K562 (cell line): ENCODE measurements around the gene HPSE2. TPM values are rescaled to one million over a fixed set of nuclear protein-coding genes. Genes with fewer than 3 reads are reported as not detected.
A peak's percentile ranks its signal among the peaks of the same experiment; 100 is the strongest.

Experiments
- ATAC-seq: fragments of 200-7000 bp; cut with Tn5 transposase; 3 replicates; pipeline ENCODE4 v1.9.1; 2020; ENCODE audit warnings: moderate library complexity
- BruUV-seq: library from RNA; stranded (reverse); fragments of 400-500 nt; replicated peaks from 2 replicates; lab custom pipeline; 2021; lab: Mats Ljungman, UMichigan
- CTCF ChIA-PET: fragments of 300-600 bp; formaldehyde crosslinking; extraction: SDS; loops from one replicate; lab custom pipeline; 2021; ENCODE audit warnings: low intra/inter-chr PET ratio; lab: Yijun Ruan, JAX
- POLR2A ChIA-PET: fragments of 300-600, 350-650 bp; sonication (Branson Sonifier 250); formaldehyde crosslinking; extraction: SDS; loops from one replicate; lab custom pipeline; 2021; ENCODE audit warnings: antibody characterized with exemption, inconsistent platforms; lab: Yijun Ruan, JAX
- DNase-seq, 4 experiments: peaks; one replicate each; pipeline versions ENCODE4 v3.0.0 to v3.0.0-alpha.2; 2011 to 2018; ENCODE audit warnings: low spot score in 3 of 4, mixed read lengths in 3 of 4; ENCODE audit errors: extremely low read depth in 1 of 4
- FAIRE-seq: peaks from 2 replicates; lab custom pipeline; 2011; peaks lifted over from hg19 to GRCh38; lab: Jason Lieb, UNC
- H2AFZ ChIP-seq: 2 replicates; pipeline ENCODE4 v1.6.0; 2011; ENCODE audit warnings: low read depth, low read length, control low read depth, inconsistent platforms
- H3K27ac ChIP-seq: fragments of 200-600 bp; 3 replicates; pipeline ENCODE4 v1.8.0; 2011; ENCODE audit warnings: low read depth, mild to moderate bottlenecking, control low read depth, inconsistent platforms, low read length, moderate library complexity, mixed read lengths; ENCODE audit errors: extremely low read depth
- H3K27me3 ChIP-seq, 2 experiments: fragments of 300-600 bp in 1 of 2; 2 replicates in 1 of 2; 3 replicates in 1 of 2; pipeline versions ENCODE4 v1.6.0 to v1.8.0; 2011; ENCODE audit warnings: inconsistent platforms in 2 of 2, low read length in 2 of 2, mild to moderate bottlenecking in 1 of 2, mixed read lengths in 1 of 2, moderate library complexity in 1 of 2; ENCODE audit not compliant: control insufficient read depth in 2 of 2, insufficient read depth in 2 of 2
- H3K36me3 ChIP-seq: fragments of 300-600 bp; 3 replicates; pipeline ENCODE4 v1.8.0; 2011; ENCODE audit warnings: mild to moderate bottlenecking, low read length, inconsistent platforms; ENCODE audit not compliant: control insufficient read depth, insufficient read depth
- H3K4me1 ChIP-seq, 2 experiments: fragments of 200-600 bp in 1 of 2; replicated peaks in 1 of 2; 2 replicates in 1 of 2; 3 replicates in 1 of 2; pipeline versions ENCODE4 v1.5.1 to v1.8.0; 2011; ENCODE audit warnings: inconsistent platforms in 2 of 2, low read length in 2 of 2, mild to moderate bottlenecking in 1 of 2, mixed read lengths in 1 of 2, moderate library complexity in 1 of 2; ENCODE audit not compliant: control insufficient read depth in 2 of 2, insufficient read depth in 2 of 2
- H3K4me2 ChIP-seq: 2 replicates; pipeline ENCODE4 v1.6.1; 2011; ENCODE audit warnings: low read length, control low read depth, inconsistent platforms, mixed read lengths; ENCODE audit not compliant: insufficient read depth
- H3K4me3 ChIP-seq: fragments of 200-600 bp; sonication (generic), shearing (Covaris generic); 2 replicates; pipeline ENCODE4 v1.5.1; 2016; ENCODE audit warnings: control low read depth, inconsistent platforms
- H3K79me2 ChIP-seq: fragments of 200-600 bp; 3 replicates; pipeline ENCODE4 v1.8.0; 2011; ENCODE audit warnings: low read length, inconsistent platforms; ENCODE audit not compliant: control insufficient read depth, insufficient read depth
- H3K9ac ChIP-seq, 2 experiments: 2 replicates each; pipeline versions ENCODE4 v1.6.0 to v1.6.1; 2011; ENCODE audit warnings: low read depth in 2 of 2, low read length in 2 of 2, control low read depth in 1 of 2, inconsistent platforms in 1 of 2, mild to moderate bottlenecking in 1 of 2, mixed read lengths in 1 of 2; ENCODE audit not compliant: insufficient read depth in 1 of 2
- H3K9me1 ChIP-seq: one replicate; pipeline ENCODE4 v1.6.0; 2011; ENCODE audit warnings: inconsistent platforms, mild to moderate bottlenecking, low read length, moderate library complexity; ENCODE audit not compliant: control insufficient read depth, insufficient read depth
- H3K9me3 ChIP-seq: replicated peaks from 2 replicates; pipeline ENCODE4 v1.5.1; 2011; ENCODE audit warnings: low read depth, low read length, inconsistent platforms; ENCODE audit not compliant: control insufficient read depth, insufficient read depth
- H4K20me1 ChIP-seq: replicated peaks from 2 replicates; pipeline ENCODE4 v1.6.1; 2011; ENCODE audit warnings: low read length, inconsistent platforms, mixed read lengths; ENCODE audit not compliant: control insufficient read depth, insufficient read depth
- RAD21 ChIP-seq, 2 experiments: fragments of 250-450 bp in 1 of 2; fragments of 450-650 bp in 1 of 2; sonication (Bioruptor Pico) in 1 of 2; formaldehyde crosslinking in 1 of 2; IDR thresholded peaks in 1 of 2; conservative IDR thresholded peaks in 1 of 2; 2 replicates each; pipeline versions ENCODE4 v1.4.0 to v1.8.0; 2020 to 2022; ENCODE audit warnings: mild to moderate bottlenecking in 2 of 2, moderate library complexity in 1 of 2
- RBM14 ChIP-seq: fragments of 200-400 bp; formaldehyde crosslinking; IDR thresholded peaks from 2 replicates; pipeline ENCODE4 v1.6.1; 2018; ENCODE audit warnings: low read depth, mild to moderate bottlenecking, low read length, moderate library complexity, borderline replicate concordance; ENCODE audit not compliant: insufficient read depth
- SMC3 ChIP-seq: conservative IDR thresholded peaks from 2 replicates; pipeline ENCODE4 v1.6.1; 2011; ENCODE audit warnings: low read depth, low read length, improper control_type of control experiment; ENCODE audit not compliant: insufficient read depth
- SREBF1 ChIP-seq: fragments of 150-350 bp; IDR thresholded peaks from 2 replicates; pipeline ENCODE4 v1.6.1; 2014; ENCODE audit warnings: antibody characterized with exemption, low read depth, low read length, borderline replicate concordance
- WGBS: fragments of 100-300 bp; shearing (Covaris generic); methylation state at CpG from one replicate; pipeline ENCODE4 v1.1.6; 2016; ENCODE audit warnings: low coverage, mixed read lengths; ENCODE audit not compliant: insufficient coverage; ENCODE audit errors: missing lambda C conversion rate; 5-methylcytosine and 5-hydroxymethylcytosine counted together
- in situ Hi-C: fragments of 300-500 bp; cut with MboI; formaldehyde crosslinking; loops from 4 replicates; pipeline ENCODE4 v1.15.0; 2018; ENCODE audit warnings: inconsistent platforms, mixed read lengths
- intact Hi-C: fragments of 100-400 bp; cut with micrococcal nuclease; formaldehyde crosslinking; loops from 2 replicates; pipeline ENCODE4 v1.14.2; 2022
- polyA plus RNA-seq, 8 experiments: library from polyadenylated mRNA; depleted of rRNA in 4 of 8; stranded (reverse) in 5 of 8; unstranded in 3 of 8; fragments of >200 nt; fragmentation: Nextera tagmentation in 2 of 8; fragmentation: Illumina TruSeq in 1 of 8; extraction: Ambion mirVana in 2 of 8; extraction: Trizol in 1 of 8; gene quantifications; 2 replicates each; pipeline versions ENCODE4 v1.2.1 to v1.2.3, GENCODE V29; 2011 to 2014; ENCODE audit warnings: inconsistent platforms in 1 of 8, missing spikeins in 1 of 8
- total RNA-seq, 7 experiments: library from RNA; depleted of rRNA in 6 of 7; stranded (reverse); fragments of >200 nt in 6 of 7; fragmentation: Illumina TruSeq in 2 of 7; extraction: Trizol in 2 of 7; gene quantifications; 2 replicates each; pipeline versions ENCODE4 v1.2.1 to v1.2.3, GENCODE V29; 2011 to 2021; ENCODE audit warnings: low replicate concordance in 1 of 7
- TF ChIP-seq, protein P1 (sequence below), 3 experiments: IDR thresholded peaks in 2 of 3; conservative IDR thresholded peaks in 1 of 3; 2 replicates each; pipeline ENCODE4 v1.5.1; 2011 to 2012; ENCODE audit warnings: low read length in 3 of 3, mild to moderate bottlenecking in 3 of 3, control low read depth in 2 of 3, improper control_type of control experiment in 1 of 3, inconsistent platforms in 1 of 3, low read depth in 1 of 3, mixed read lengths in 1 of 3, moderate library complexity in 1 of 3; ENCODE audit not compliant: insufficient read depth in 2 of 3
- TF ChIP-seq, protein P2 (sequence below): fragments of 450-650 bp; formaldehyde crosslinking; IDR thresholded peaks from 2 replicates; pipeline ENCODE4 v1.4.0; 2020; ENCODE audit warnings: mild to moderate bottlenecking, moderate library complexity
- TF ChIP-seq, protein P3 (sequence below), 2 experiments: fragments of 450-650 bp; formaldehyde crosslinking in 1 of 2; IDR thresholded peaks; 2 replicates each; pipeline versions ENCODE4 v1.4.0 to v1.6.1; 2014 to 2020; ENCODE audit warnings: mild to moderate bottlenecking in 2 of 2, borderline replicate concordance in 1 of 2, low read depth in 1 of 2

Gene HPSE2
- total and polyA plus RNA-seq, 9 of the 15 experiments (the other 6 are each of a cell fraction or from before 2014, with no cell fraction given), result 0.03 to 0.10 (median 0.04) TPM; not detected in 2

GRCh38 chr10:98748298-98748697 is 487.4 kb downstream of the HPSE2 start:
- Histone ChIP-seq H2AFZ (no peak overlapping the region), H3K4me1 (no peaks in the 10 kb centered on the region), H3K4me2 (no peak overlapping the region), H3K9me3 (no peaks in the 10 kb centered on the region), H3K27ac (no peak overlapping the region), H3K36me3 (no peaks in the 10 kb centered on the region), H3K4me3 (no peak overlapping the region), H3K9ac (no peak overlapping the region), H4K20me1 (no peaks in the 10 kb centered on the region), H3K79me2 (no peaks in the 10 kb centered on the region), H3K9me1 (no peaks in the 10 kb centered on the region), H3K27me3 (no peaks in the 10 kb centered on the region)
- in situ Hi-C loops, result no loop called here
- POLR2A ChIA-PET, result no interaction called here
- WGBS, result 14% methylated on average over 1 of the region's 1 CpG
- CTCF ChIA-PET, result interaction anchor here (0.8 kb wide), 1 partner anchor 295 kb away, joined by 7 read pairs; no protein-coding TSS in a partner anchor
- DNase-seq (peak; percentile 28 to 73 (median 33)), FAIRE-seq (peak; percentile 37), ATAC-seq (peak; percentile 74)
- peak; percentile 53; the same call in 1 of the 2 replicates for TF ChIP-seq SMC3
- TF ChIP-seq SREBF1, result no peak
- TF ChIP-seq, protein P1, sequence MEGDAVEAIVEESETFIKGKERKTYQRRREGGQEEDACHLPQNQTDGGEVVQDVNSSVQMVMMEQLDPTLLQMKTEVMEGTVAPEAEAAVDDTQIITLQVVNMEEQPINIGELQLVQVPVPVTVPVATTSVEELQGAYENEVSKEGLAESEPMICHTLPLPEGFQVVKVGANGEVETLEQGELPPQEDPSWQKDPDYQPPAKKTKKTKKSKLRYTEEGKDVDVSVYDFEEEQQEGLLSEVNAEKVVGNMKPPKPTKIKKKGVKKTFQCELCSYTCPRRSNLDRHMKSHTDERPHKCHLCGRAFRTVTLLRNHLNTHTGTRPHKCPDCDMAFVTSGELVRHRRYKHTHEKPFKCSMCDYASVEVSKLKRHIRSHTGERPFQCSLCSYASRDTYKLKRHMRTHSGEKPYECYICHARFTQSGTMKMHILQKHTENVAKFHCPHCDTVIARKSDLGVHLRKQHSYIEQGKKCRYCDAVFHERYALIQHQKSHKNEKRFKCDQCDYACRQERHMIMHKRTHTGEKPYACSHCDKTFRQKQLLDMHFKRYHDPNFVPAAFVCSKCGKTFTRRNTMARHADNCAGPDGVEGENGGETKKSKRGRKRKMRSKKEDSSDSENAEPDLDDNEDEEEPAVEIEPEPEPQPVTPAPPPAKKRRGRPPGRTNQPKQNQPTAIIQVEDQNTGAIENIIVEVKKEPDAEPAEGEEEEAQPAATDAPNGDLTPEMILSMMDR (IDR thresholded peaks at IDR 0.05 in 2 of 3, conservative IDR thresholded peaks at IDR 0.05 in 1 of 3; ENCODE audit: insufficient read depth in 2 of 3, low read depth in 1 of 3, low read length in 3 of 3), result peak; percentile 38 to 50 (median 41); a peak in 5 of 6 replicates
- peak; percentile 56 to 79 for TF ChIP-seq RAD21 (CRISPR knock-in tag; conservative IDR thresholded peaks at IDR 0.05 in 1 of 2, IDR thresholded peaks at IDR 0.05 in 1 of 2)
- no peak for TF ChIP-seq RBM14
- TF ChIP-seq, protein P2, sequence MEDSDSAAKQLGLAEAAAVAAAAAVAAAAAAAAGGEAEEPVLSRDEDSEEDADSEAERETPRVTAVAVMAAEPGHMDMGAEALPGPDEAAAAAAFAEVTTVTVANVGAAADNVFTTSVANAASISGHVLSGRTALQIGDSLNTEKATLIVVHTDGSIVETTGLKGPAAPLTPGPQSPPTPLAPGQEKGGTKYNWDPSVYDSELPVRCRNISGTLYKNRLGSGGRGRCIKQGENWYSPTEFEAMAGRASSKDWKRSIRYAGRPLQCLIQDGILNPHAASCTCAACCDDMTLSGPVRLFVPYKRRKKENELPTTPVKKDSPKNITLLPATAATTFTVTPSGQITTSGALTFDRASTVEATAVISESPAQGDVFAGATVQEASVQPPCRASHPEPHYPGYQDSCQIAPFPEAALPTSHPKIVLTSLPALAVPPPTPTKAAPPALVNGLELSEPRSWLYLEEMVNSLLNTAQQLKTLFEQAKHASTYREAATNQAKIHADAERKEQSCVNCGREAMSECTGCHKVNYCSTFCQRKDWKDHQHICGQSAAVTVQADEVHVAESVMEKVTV (CRISPR knock-in tag), result peak; percentile 34; the same call in 1 of the 2 replicates
- TF ChIP-seq, protein P3, sequence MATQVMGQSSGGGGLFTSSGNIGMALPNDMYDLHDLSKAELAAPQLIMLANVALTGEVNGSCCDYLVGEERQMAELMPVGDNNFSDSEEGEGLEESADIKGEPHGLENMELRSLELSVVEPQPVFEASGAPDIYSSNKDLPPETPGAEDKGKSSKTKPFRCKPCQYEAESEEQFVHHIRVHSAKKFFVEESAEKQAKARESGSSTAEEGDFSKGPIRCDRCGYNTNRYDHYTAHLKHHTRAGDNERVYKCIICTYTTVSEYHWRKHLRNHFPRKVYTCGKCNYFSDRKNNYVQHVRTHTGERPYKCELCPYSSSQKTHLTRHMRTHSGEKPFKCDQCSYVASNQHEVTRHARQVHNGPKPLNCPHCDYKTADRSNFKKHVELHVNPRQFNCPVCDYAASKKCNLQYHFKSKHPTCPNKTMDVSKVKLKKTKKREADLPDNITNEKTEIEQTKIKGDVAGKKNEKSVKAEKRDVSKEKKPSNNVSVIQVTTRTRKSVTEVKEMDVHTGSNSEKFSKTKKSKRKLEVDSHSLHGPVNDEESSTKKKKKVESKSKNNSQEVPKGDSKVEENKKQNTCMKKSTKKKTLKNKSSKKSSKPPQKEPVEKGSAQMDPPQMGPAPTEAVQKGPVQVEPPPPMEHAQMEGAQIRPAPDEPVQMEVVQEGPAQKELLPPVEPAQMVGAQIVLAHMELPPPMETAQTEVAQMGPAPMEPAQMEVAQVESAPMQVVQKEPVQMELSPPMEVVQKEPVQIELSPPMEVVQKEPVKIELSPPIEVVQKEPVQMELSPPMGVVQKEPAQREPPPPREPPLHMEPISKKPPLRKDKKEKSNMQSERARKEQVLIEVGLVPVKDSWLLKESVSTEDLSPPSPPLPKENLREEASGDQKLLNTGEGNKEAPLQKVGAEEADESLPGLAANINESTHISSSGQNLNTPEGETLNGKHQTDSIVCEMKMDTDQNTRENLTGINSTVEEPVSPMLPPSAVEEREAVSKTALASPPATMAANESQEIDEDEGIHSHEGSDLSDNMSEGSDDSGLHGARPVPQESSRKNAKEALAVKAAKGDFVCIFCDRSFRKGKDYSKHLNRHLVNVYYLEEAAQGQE (IDR thresholded peaks at IDR 0.05; ENCODE audit: borderline replicate concordance), result peak; percentile 71
- TF ChIP-seq, protein P3 (CRISPR knock-in tag; IDR thresholded peaks at IDR 0.05; ENCODE audit: low read depth), result no peak
- no TSS peak for BruUV-seq
- intact Hi-C loops, result loop anchor here (1.0 to 10.0 kb wide), 5 partner anchors 169 to 499 kb away; no protein-coding TSS in a partner anchor
